ENCODE results near the gene FRS3. TPM values are rescaled to one million over a fixed set of nuclear protein-coding genes. Genes with fewer than 3 reads are reported as not detected.

Gene FRS3
- total RNA-seq, 2 experiments from 2014 or later: 4.8 to 5.6 TPM

- intact Hi-C loops (cut with DNase I, micrococcal nuclease): no loop called here
- Mint-ChIP-seq H3K9me3 (ENCODE audit: low read depth) (no peaks in the 10 kb centered on the region), H3K4me3 (no peak overlapping the region), H3K36me3 (ENCODE audit: low read depth) (no peaks in the 10 kb centered on the region), H3K4me1 (peaks cover 7% of the 10 kb centered on the region), H3K27me3 (no peaks in the 10 kb centered on the region), H3K27ac (no peak overlapping the region)
- CTCF ChIA-PET: interaction anchor here (0.6 kb wide), 1 partner anchor 104 kb away, joined by 3 read pairs; no protein-coding TSS in a partner anchor
- DNase-seq (no peak), ATAC-seq (no peak)
- POLR2A ChIA-PET: no interaction called here
Observed at GRCh38 chr6:41723530-41724227, 56.0 kb downstream of the FRS3 start.

GRCh38 chr6:41722969-41723529, 56.7 kb downstream of the FRS3 start:
- DNase-seq: no peak
- POLR2A ChIA-PET: no interaction called here
- H3K36me3 Mint-ChIP-seq (ENCODE audit: low read depth): no peaks in the 10 kb centered on the region
- H3K9me3 Mint-ChIP-seq (ENCODE audit: low read depth): no peaks in the 10 kb centered on the region
- H3K4me3 Mint-ChIP-seq: no peak overlapping the region
- H3K27me3 Mint-ChIP-seq: no peaks in the 10 kb centered on the region
- intact Hi-C loops (cut with DNase I, micrococcal nuclease): no loop called here
- CTCF ChIA-PET: interaction anchor here (0.6 kb wide), 1 partner anchor 105 kb away, joined by 3 read pairs; no protein-coding TSS in a partner anchor
- peaks cover 7% of the 10 kb centered on the region for H3K4me1 Mint-ChIP-seq
- H3K27ac Mint-ChIP-seq: no peak overlapping the region
- ATAC-seq: no peak

GRCh38 chr6:41721414-41721813, 58.3 kb downstream of the FRS3 start:
- H3K27me3 Mint-ChIP-seq: no peaks in the 10 kb centered on the region
- H3K4me3 Mint-ChIP-seq: no peak overlapping the region
- H3K9me3 Mint-ChIP-seq (ENCODE audit: low read depth): no peaks in the 10 kb centered on the region
- ATAC-seq (no peak), DNase-seq (no peak)
- peaks cover 3% of the 10 kb centered on the region for H3K4me1 Mint-ChIP-seq
- CTCF ChIA-PET: no interaction called here
- no peaks in the 10 kb centered on the region for H3K36me3 Mint-ChIP-seq (ENCODE audit: low read depth)
- intact Hi-C loops (cut with DNase I, micrococcal nuclease): no loop called here
- POLR2A ChIA-PET: no interaction called here
- H3K27ac Mint-ChIP-seq: no peak overlapping the region

GRCh38 chr6:41720783-41721182, 58.9 kb downstream of the FRS3 start:
- no peak for ATAC-seq
- Mint-ChIP-seq H3K27me3 (no peaks in the 10 kb centered on the region), H3K9me3 (ENCODE audit: low read depth) (no peaks in the 10 kb centered on the region), H3K36me3 (ENCODE audit: low read depth) (no peaks in the 10 kb centered on the region), H3K4me3 (no peak overlapping the region), H3K27ac (no peak overlapping the region), H3K4me1 (peaks cover 9% of the 10 kb centered on the region)
- intact Hi-C loops (cut with DNase I, micrococcal nuclease): no loop called here
- no peak for DNase-seq
- ChIA-PET POLR2A (no interaction called here), CTCF (interaction anchor here (0.7 kb wide), 1 partner anchor 14 kb away, joined by 3 read pairs; no protein-coding TSS in a partner anchor)

- Mint-ChIP-seq H3K4me1 (peaks cover 12% of the 10 kb centered on the region), H3K9me3 (ENCODE audit: low read depth) (no peaks in the 10 kb centered on the region), H3K27ac (no peak overlapping the region), H3K4me3 (no peak overlapping the region), H3K36me3 (ENCODE audit: low read depth) (no peaks in the 10 kb centered on the region), H3K27me3 (no peaks in the 10 kb centered on the region)
- intact Hi-C loops (cut with DNase I, micrococcal nuclease): no loop called here
- CTCF ChIA-PET: interaction anchor here (0.7 to 1.6 kb wide), 3 partner anchors 12 to 42 kb away, joined by 3 to 7 read pairs (median 3); no protein-coding TSS in a partner anchor
- DNase-seq (no peak), ATAC-seq (no peak)
- POLR2A ChIA-PET: no interaction called here
Observed at GRCh38 chr6:41720262-41720620, 59.5 kb downstream of the FRS3 start.

Other genes with a start within 250 kb of the FRS3 start
- 10 to 100 TPM; 11.1 to 13.8 TPM for gene FOXP4, start 233.5 kb downstream of the FRS3 start, total RNA-seq
- not detected for gene MDFI, start 141.4 kb downstream of the FRS3 start, total RNA-seq
- gene TFEB, start 44.3 kb downstream of the FRS3 start, total RNA-seq: 1 to 10 TPM; 8.5 to 9.2 TPM
- not detected for gene PGC, start 32.5 kb downstream of the FRS3 start, total RNA-seq
- not detected for gene PRICKLE4, start 882 bp upstream of the FRS3 start, total RNA-seq
- 100 to 1,000 TPM; 282 to 345 TPM for gene TOMM6, start 7.8 kb upstream of the FRS3 start, total RNA-seq
- gene USP49, start 115.5 kb upstream of the FRS3 start, total RNA-seq: 1 to 10 TPM; 5.6 to 7.3 TPM
- 10 to 100 TPM; 19.4 to 21.6 TPM for gene MED20, start 141.2 kb upstream of the FRS3 start, total RNA-seq
- 10 to 100 TPM; 51.6 to 56.0 TPM for gene BYSL, start 141.6 kb upstream of the FRS3 start, total RNA-seq
- 100 to 1,000 TPM; 625 to 806 TPM for gene CCND3, start 161.9 kb upstream of the FRS3 start, total RNA-seq